Adrenal gland (tissue), 5 donors: ENCODE measurements around the gene FLRT1.

Experiments
- CTCF ChIP-seq, 6 experiments: fragments of 450-650 bp in 4 of 6; fragments of 200-600 bp in 2 of 6; sonication (generic) in 1 of 6; IDR thresholded peaks; 1 replicate in 5 of 6; 2 replicates in 1 of 6; pipeline versions ENCODE4 v1.5.1 to v1.8.0; 2016 to 2021; ENCODE audit warnings: antibody characterized with exemption in 6 of 6, mild to moderate bottlenecking in 2 of 6, moderate library complexity in 1 of 6
- POLR2A ChIP-seq, 2 donors: fragments of 450-650 bp; IDR thresholded peaks; one replicate each; pipeline ENCODE4 v1.6.1; 2017; ENCODE audit warnings: antibody characterized with exemption in 2 of 2, mild to moderate bottlenecking in 2 of 2, moderate library complexity in 1 of 2
- donor health status: DM: no; HTN: no; CAD: no.

DNA sequence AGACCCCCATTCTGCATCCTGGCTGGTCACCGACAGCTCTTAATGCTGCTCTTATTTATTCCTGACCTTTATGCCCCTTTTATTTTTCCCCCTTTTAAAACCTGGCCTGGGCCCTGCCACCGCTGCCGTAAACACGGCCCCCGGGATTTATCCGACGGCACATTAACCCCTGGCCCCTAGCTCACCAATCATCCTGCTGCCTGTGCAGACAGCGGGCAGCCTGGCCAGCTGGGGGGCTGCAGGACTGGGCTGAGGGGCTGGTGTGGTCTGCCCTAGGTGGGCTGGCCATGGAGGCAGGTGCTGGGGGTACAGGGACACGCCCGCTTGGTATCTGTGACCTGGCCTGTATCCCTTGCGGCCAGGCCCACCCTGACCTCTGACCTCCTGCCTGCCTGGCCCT lies 21.4 kb upstream of the FLRT1 start:
- TF ChIP-seq POLR2A (IDR thresholded peaks at IDR 0.05) (no peak), CTCF (IDR thresholded peaks at IDR 0.05) (no peak)
